ENCODE data around the gene HIVEP2. TPM values are rescaled to one million over a fixed set of nuclear protein-coding genes. Genes with fewer than 3 reads are reported as not detected.

HIVEP2 gene
- total RNA-seq, 1 donor from 2014 or later: 24.3 TPM

DNA sequence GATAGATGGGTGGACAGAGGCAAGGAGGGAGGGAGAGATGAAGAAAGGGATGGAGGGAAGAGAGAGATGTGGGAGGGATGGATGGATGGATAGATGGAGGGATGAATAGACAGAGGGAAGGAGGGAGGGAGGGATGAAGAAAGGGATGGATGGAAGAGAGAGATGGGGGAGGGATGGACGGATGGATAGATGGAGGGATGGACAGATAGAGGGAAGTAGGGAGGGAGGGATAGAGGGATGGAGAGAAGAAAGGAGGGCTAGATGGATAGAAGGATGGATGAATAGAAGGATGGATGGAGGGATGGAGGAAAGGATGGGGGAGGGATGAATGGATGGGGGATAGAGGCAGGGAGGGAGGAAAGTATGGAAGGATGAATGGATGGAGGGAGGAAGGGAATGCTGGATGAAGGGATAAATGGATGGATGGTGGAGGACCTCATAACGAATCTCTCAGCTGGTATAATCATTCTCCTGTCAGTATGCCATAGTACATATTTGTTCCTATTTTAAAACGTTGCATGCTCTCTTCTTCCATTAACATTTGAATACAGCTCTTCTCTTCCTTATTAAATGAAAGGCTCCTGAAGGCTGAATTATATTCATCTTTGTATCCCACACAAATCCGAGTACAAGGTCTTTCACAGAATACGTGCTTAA, 136.4 kb downstream of the HIVEP2 start:
- Mint-ChIP-seq H3K27me3 (ENCODE audit: low read depth) (no peaks in the 10 kb centered on the region), H3K4me1 (ENCODE audit: low read depth) (peaks cover 42% of the 10 kb centered on the region), H3K36me3 (ENCODE audit: low read depth) (peaks cover 39% of the 10 kb centered on the region), H3K4me3 (ENCODE audit: low read depth) (no peak overlapping the region), H3K9me3 (no peaks in the 10 kb centered on the region), H3K27ac (no peak overlapping the region)
- intact Hi-C loops (cut with micrococcal nuclease): no loop called here
- no peak for DNase-seq (ENCODE audit: low spot score)

DNA sequence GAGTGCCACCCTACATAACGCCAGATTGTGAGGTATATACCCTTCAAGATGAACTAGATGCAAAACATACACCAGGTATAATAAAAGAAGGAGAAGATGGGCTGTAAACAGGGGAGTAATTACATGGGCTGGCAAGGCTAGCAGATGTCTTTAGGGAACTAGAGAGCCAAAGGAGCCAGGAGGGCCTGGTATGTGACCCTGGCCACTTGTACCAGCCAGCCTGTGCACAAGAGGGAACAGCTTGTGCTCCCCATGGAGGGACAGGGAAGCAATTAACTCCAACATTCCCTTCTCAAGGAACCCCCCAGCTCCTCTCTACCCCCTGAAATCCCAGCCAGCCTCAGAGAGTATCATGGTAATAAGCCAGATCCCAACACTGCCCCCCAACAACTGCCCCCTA, 139.9 kb downstream of the HIVEP2 start:
- Mint-ChIP-seq H3K9me3 (peaks cover 3% of the 10 kb centered on the region), H3K36me3 (ENCODE audit: low read depth) (peaks cover 49% of the 10 kb centered on the region), H3K27ac (no peak overlapping the region), H3K4me1 (ENCODE audit: low read depth) (peaks cover 40% of the 10 kb centered on the region), H3K27me3 (ENCODE audit: low read depth) (no peaks in the 10 kb centered on the region), H3K4me3 (ENCODE audit: low read depth) (no peak overlapping the region)
- intact Hi-C loops (cut with micrococcal nuclease): no loop called here
- no peak for DNase-seq (ENCODE audit: low spot score)

DNA sequence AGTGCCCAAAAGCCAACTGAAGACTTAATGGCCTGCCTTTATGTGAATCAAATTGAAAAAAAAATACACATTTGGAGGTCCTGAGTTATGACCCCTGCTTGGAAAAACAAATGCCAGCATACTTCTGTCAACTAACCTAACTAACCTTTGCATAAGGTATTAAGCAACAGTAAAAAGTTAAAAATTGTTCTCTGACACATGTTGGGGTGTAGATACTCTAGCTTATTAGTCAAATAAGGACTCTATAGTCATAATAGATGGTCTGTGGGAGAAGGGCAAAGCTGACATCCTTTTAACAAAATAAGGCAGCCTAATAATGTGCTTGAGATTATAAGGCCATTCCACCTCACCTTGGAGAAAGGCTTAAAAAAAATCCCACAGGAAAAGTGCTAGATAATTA, 140.5 kb downstream of the HIVEP2 start:
- no peaks in the 10 kb centered on the region for H3K27me3 Mint-ChIP-seq (ENCODE audit: low read depth)
- intact Hi-C loops (cut with micrococcal nuclease): loop anchor here (5.0 kb wide), 2 partner anchors 38 to 112 kb away; no protein-coding TSS in a partner anchor
- no peak for DNase-seq (ENCODE audit: low spot score)
- no peak overlapping the region for H3K4me3 Mint-ChIP-seq (ENCODE audit: low read depth)
- peaks cover 49% of the 10 kb centered on the region for H3K36me3 Mint-ChIP-seq (ENCODE audit: low read depth)
- H3K4me1 Mint-ChIP-seq (ENCODE audit: low read depth): peaks cover 40% of the 10 kb centered on the region
- peaks cover 3% of the 10 kb centered on the region for H3K9me3 Mint-ChIP-seq
- H3K27ac Mint-ChIP-seq: no peak overlapping the region

- Mint-ChIP-seq H3K4me3 (ENCODE audit: low read depth) (no peak overlapping the region), H3K27me3 (ENCODE audit: low read depth) (no peaks in the 10 kb centered on the region), H3K27ac (no peak overlapping the region), H3K4me1 (ENCODE audit: low read depth) (peaks cover 40% of the 10 kb centered on the region), H3K9me3 (peaks cover 3% of the 10 kb centered on the region), H3K36me3 (ENCODE audit: low read depth) (peaks cover 41% of the 10 kb centered on the region)
- intact Hi-C loops (cut with micrococcal nuclease): loop anchor here (2.0 to 5.0 kb wide), 4 partner anchors 19 to 111 kb away; no protein-coding TSS in a partner anchor
- no peak for DNase-seq (ENCODE audit: low spot score)
Observed at GRCh38 chr6:142803495-142804058, 141.4 kb downstream of the HIVEP2 start.

GRCh38 chr6:142803032-142803431, 141.9 kb downstream of the HIVEP2 start:
- H3K4me3 Mint-ChIP-seq (ENCODE audit: low read depth): no peak overlapping the region
- H3K27me3 Mint-ChIP-seq (ENCODE audit: low read depth): no peaks in the 10 kb centered on the region
- peaks cover 42% of the 10 kb centered on the region for H3K4me1 Mint-ChIP-seq (ENCODE audit: low read depth)
- intact Hi-C loops (cut with micrococcal nuclease): loop anchor here (2.0 to 5.0 kb wide), 4 partner anchors 20 to 111 kb away; no protein-coding TSS in a partner anchor
- DNase-seq (ENCODE audit: low spot score): no peak
- peaks cover 3% of the 10 kb centered on the region for H3K9me3 Mint-ChIP-seq
- peaks cover 36% of the 10 kb centered on the region for H3K36me3 Mint-ChIP-seq (ENCODE audit: low read depth)
- H3K27ac Mint-ChIP-seq: no peak overlapping the region

GRCh38 chr6:142802124-142802523, 142.9 kb downstream of the HIVEP2 start:
- intact Hi-C loops (cut with micrococcal nuclease): loop anchor here (1.0 to 5.0 kb wide), 5 partner anchors 21 to 110 kb away; no protein-coding TSS in a partner anchor
- Mint-ChIP-seq H3K9me3 (peaks cover 3% of the 10 kb centered on the region), H3K4me3 (ENCODE audit: low read depth) (no peak overlapping the region), H3K4me1 (ENCODE audit: low read depth) (peaks cover 41% of the 10 kb centered on the region), H3K27ac (peak overlapping the region; percentile 56), H3K36me3 (ENCODE audit: low read depth) (peaks cover 31% of the 10 kb centered on the region), H3K27me3 (ENCODE audit: low read depth) (no peaks in the 10 kb centered on the region)
- no peak for DNase-seq (ENCODE audit: low spot score)

DNA sequence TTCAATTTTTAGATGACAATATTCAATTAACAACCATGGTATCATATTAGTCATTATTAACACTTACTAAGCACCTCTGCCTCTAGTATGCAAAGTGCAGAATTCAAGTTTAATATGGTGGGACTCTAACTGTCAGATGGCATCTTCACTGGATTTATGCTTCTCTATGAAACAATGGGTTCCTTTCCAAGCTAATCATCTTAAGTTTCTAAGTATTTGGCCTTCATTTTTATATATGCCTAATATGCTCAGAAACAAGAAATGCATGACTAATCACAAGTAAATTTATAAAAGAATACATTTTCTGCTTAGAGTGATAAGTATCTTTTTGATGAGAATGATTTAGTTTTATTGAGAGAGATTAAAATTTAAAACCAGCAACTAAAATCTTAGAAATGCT, 144.7 kb downstream of the HIVEP2 start:
- no peak for DNase-seq (ENCODE audit: low spot score)
- Mint-ChIP-seq H3K36me3 (ENCODE audit: low read depth) (peaks cover 32% of the 10 kb centered on the region), H3K4me3 (ENCODE audit: low read depth) (no peak overlapping the region), H3K9me3 (peaks cover 3% of the 10 kb centered on the region), H3K27me3 (ENCODE audit: low read depth) (no peaks in the 10 kb centered on the region), H3K27ac (no peak overlapping the region), H3K4me1 (ENCODE audit: low read depth) (peaks cover 48% of the 10 kb centered on the region)
- intact Hi-C loops (cut with micrococcal nuclease): loop anchor here (5.0 kb wide), 2 partner anchors 42 to 108 kb away; no protein-coding TSS in a partner anchor

- peaks cover 44% of the 10 kb centered on the region for H3K4me1 Mint-ChIP-seq (ENCODE audit: low read depth)
- H3K27me3 Mint-ChIP-seq (ENCODE audit: low read depth): no peaks in the 10 kb centered on the region
- DNase-seq (ENCODE audit: low spot score): no peak
- intact Hi-C loops (cut with micrococcal nuclease): loop anchor here (5.0 kb wide), 2 partner anchors 43 to 107 kb away; no protein-coding TSS in a partner anchor
- peaks cover 3% of the 10 kb centered on the region for H3K9me3 Mint-ChIP-seq
- peaks cover 32% of the 10 kb centered on the region for H3K36me3 Mint-ChIP-seq (ENCODE audit: low read depth)
- no peak overlapping the region for H3K4me3 Mint-ChIP-seq (ENCODE audit: low read depth)
- H3K27ac Mint-ChIP-seq: no peak overlapping the region
Observed at GRCh38 chr6:142799639-142800038, 145.3 kb downstream of the HIVEP2 start.

GRCh38 chr6:142797159-142797558, 147.8 kb downstream of the HIVEP2 start:
- peaks cover 26% of the 10 kb centered on the region for H3K36me3 Mint-ChIP-seq (ENCODE audit: low read depth)
- H3K4me3 Mint-ChIP-seq (ENCODE audit: low read depth): no peak overlapping the region
- H3K27me3 Mint-ChIP-seq (ENCODE audit: low read depth): no peaks in the 10 kb centered on the region
- peaks cover 3% of the 10 kb centered on the region for H3K9me3 Mint-ChIP-seq
- DNase-seq (ENCODE audit: low spot score): no peak
- H3K4me1 Mint-ChIP-seq (ENCODE audit: low read depth): peaks cover 22% of the 10 kb centered on the region
- intact Hi-C loops (cut with micrococcal nuclease): no loop called here
- H3K27ac Mint-ChIP-seq: no peak overlapping the region

- H3K4me1 Mint-ChIP-seq (ENCODE audit: low read depth): peaks cover 16% of the 10 kb centered on the region
- DNase-seq (ENCODE audit: low spot score): no peak
- H3K9me3 Mint-ChIP-seq: no peaks in the 10 kb centered on the region
- no peak overlapping the region for H3K4me3 Mint-ChIP-seq (ENCODE audit: low read depth)
- H3K27ac Mint-ChIP-seq: no peak overlapping the region
- intact Hi-C loops (cut with micrococcal nuclease): no loop called here
- no peaks in the 10 kb centered on the region for H3K27me3 Mint-ChIP-seq (ENCODE audit: low read depth)
- H3K36me3 Mint-ChIP-seq (ENCODE audit: low read depth): peaks cover 21% of the 10 kb centered on the region
Observed at GRCh38 chr6:142796571-142796970, 148.4 kb downstream of the HIVEP2 start.

- H3K27me3 Mint-ChIP-seq (ENCODE audit: low read depth): no peaks in the 10 kb centered on the region
- H3K36me3 Mint-ChIP-seq (ENCODE audit: low read depth): peaks cover 18% of the 10 kb centered on the region
- H3K27ac Mint-ChIP-seq: no peak overlapping the region
- no peak overlapping the region for H3K4me3 Mint-ChIP-seq (ENCODE audit: low read depth)
- no peaks in the 10 kb centered on the region for H3K9me3 Mint-ChIP-seq
- intact Hi-C loops (cut with micrococcal nuclease): no loop called here
- DNase-seq (ENCODE audit: low spot score): no peak
- H3K4me1 Mint-ChIP-seq (ENCODE audit: low read depth): peaks cover 15% of the 10 kb centered on the region
Observed at GRCh38 chr6:142796024-142796423, 149.0 kb downstream of the HIVEP2 start.

DNA sequence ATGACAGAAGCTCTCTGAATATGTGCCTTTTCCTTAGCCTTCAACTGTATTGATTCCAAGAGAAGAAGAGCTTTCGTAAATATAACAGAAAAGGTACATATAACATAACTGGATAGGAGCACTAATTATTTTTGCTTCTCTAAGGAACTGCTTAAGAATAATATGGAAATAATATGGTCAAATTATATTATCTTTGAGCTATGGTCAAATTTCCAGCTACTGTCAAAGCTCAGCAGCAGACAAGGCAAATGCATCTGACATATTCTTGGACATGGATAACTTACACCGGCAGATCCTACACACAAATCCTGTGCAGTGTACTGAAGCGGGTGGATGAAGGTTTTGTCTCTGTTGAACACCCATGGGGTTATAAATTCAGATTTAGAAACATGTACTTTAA, 150.6 kb downstream of the HIVEP2 start:
- Mint-ChIP-seq H3K27me3 (ENCODE audit: low read depth) (no peaks in the 10 kb centered on the region), H3K36me3 (ENCODE audit: low read depth) (peaks cover 16% of the 10 kb centered on the region), H3K9me3 (no peaks in the 10 kb centered on the region), H3K4me3 (ENCODE audit: low read depth) (no peak overlapping the region), H3K27ac (no peak overlapping the region), H3K4me1 (ENCODE audit: low read depth) (peaks cover 15% of the 10 kb centered on the region)
- intact Hi-C loops (cut with micrococcal nuclease): no loop called here
- no peak for DNase-seq (ENCODE audit: low spot score)

DNA sequence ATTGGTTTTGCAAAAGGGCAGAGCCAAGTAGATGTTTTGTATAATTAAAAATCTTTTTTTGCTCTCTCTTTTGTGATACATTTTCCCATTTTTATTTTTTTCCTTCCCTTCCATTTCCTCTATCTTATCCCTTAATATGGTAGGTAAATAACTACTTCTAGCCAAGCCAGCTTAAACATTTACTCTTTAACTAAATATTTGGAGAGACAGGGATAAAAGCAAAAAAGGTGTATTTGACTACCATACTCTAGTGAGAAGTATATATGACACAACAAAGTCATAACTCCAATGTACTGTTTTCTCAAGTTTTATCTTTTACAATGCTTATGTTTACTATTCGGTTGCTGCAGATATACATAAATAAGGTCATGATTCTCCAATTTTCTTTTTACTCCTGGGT, 154.7 kb downstream of the HIVEP2 start:
- no peak overlapping the region for H3K27ac Mint-ChIP-seq
- H3K27me3 Mint-ChIP-seq (ENCODE audit: low read depth): no peaks in the 10 kb centered on the region
- peaks cover 26% of the 10 kb centered on the region for H3K36me3 Mint-ChIP-seq (ENCODE audit: low read depth)
- intact Hi-C loops (cut with micrococcal nuclease): no loop called here
- no peak for DNase-seq (ENCODE audit: low spot score)
- H3K9me3 Mint-ChIP-seq: no peaks in the 10 kb centered on the region
- H3K4me3 Mint-ChIP-seq (ENCODE audit: low read depth): no peak overlapping the region
- H3K4me1 Mint-ChIP-seq (ENCODE audit: low read depth): peaks cover 14% of the 10 kb centered on the region

Measured in activated T-helper 2 cell treated with anti-CD3 and anti-CD28 coated beads, Interferon-gamma antibody, Interleukin-2, Interleukin-4, amounts not matched to agents 10 μg/mL and 5 μg/mL and 100 μg/mL, durations not matched to agents 14 hours and 24 hours and 36 hours (primary cell).